MCF 10A (cell line): ENCODE data around the gene CENPW. TPM values are rescaled to one million over a fixed set of nuclear protein-coding genes. Genes with fewer than 3 reads are reported as not detected.

Experiments
- BruUV-seq: library from RNA; stranded (reverse); fragments of 400-500 nt; replicated peaks from 2 replicates; lab custom pipeline; 2021; lab: Mats Ljungman, UMichigan
- CTCF ChIA-PET: fragments of 300-600 bp; sonication (Branson Sonifier 250); formaldehyde crosslinking; extraction: SDS; loops from one replicate; lab custom pipeline; 2021; ENCODE audit warnings: antibody characterized with exemption, inconsistent platforms; lab: Yijun Ruan, JAX
- POLR2A ChIA-PET: fragments of 300-600, 350-650 bp; sonication (Branson Sonifier 250); formaldehyde crosslinking; extraction: SDS; loops from one replicate; lab custom pipeline; 2020; ENCODE audit warnings: antibody characterized with exemption, inconsistent platforms; lab: Yijun Ruan, JAX
- DNase-seq: peaks from one replicate; pipeline ENCODE4 v3.0.0-alpha.2; 2018; ENCODE audit not compliant: unreplicated experiment
- H3K27ac Mint-ChIP-seq: one replicate; pipeline ENCODE4 v1.8.0; 2022; ENCODE audit warnings: mild to moderate bottlenecking, low read depth, mixed read lengths; ENCODE audit not compliant: unreplicated experiment
- H3K27me3 Mint-ChIP-seq: one replicate; pipeline ENCODE4 v1.8.0; 2022; ENCODE audit warnings: mixed read lengths; ENCODE audit not compliant: insufficient read depth, unreplicated experiment
- H3K36me3 Mint-ChIP-seq: one replicate; pipeline ENCODE4 v1.8.0; 2022; ENCODE audit warnings: mild to moderate bottlenecking, moderate library complexity, mixed read lengths; ENCODE audit not compliant: insufficient read depth, unreplicated experiment
- H3K4me1 Mint-ChIP-seq: one replicate; pipeline ENCODE4 v1.8.0; 2022; ENCODE audit warnings: mixed read lengths; ENCODE audit not compliant: insufficient read depth, unreplicated experiment
- H3K4me3 Mint-ChIP-seq: one replicate; pipeline ENCODE4 v1.8.0; 2022; ENCODE audit warnings: mild to moderate bottlenecking, moderate library complexity, mixed read lengths; ENCODE audit not compliant: unreplicated experiment
- H3K9me3 Mint-ChIP-seq: one replicate; pipeline ENCODE4 v1.8.0; 2022; ENCODE audit warnings: mixed read lengths; ENCODE audit not compliant: unreplicated experiment
- intact Hi-C: fragments of 100-400 bp; cut with micrococcal nuclease; formaldehyde crosslinking; loops from 2 replicates; pipeline ENCODE4 v1.14.1; 2022
- total RNA-seq: library from RNA; stranded (reverse); gene quantifications from 2 replicates; pipeline ENCODE4 v1.2.3, GENCODE V29; 2022
- TF ChIP-seq, protein P1 (sequence below): fragments of 200-600 bp; IDR thresholded peaks from one replicate; pipeline ENCODE4 v1.8.0; 2022; ENCODE audit warnings: antibody characterized with exemption, mild to moderate bottlenecking; ENCODE audit not compliant: unreplicated experiment

Gene CENPW
- total RNA-seq, 1 experiment from 2014 or later, result 31.1 TPM

DNA sequence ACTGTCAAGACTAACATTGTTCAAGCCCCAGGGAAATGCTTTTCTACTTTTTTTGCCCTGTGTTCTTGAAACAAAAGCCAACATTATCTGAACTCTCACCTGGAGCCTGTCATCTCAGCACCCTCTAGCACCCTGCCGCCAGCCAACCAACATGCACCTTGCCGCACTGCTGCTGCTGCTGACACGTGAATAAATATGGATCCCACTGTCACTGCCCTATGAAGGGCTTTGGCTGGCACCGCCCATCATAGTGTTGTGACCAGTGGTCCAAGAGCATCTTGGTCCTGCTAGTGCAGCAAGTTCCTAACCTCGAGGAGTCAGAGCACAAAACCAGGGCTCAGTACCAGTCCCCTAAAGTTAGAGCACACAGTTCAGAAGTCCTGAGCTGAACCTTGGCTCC, 41.6 kb downstream of the CENPW start:
- BruUV-seq, result no TSS peak
- CTCF ChIA-PET, result no interaction called here
- POLR2A ChIA-PET, result no interaction called here

DNA sequence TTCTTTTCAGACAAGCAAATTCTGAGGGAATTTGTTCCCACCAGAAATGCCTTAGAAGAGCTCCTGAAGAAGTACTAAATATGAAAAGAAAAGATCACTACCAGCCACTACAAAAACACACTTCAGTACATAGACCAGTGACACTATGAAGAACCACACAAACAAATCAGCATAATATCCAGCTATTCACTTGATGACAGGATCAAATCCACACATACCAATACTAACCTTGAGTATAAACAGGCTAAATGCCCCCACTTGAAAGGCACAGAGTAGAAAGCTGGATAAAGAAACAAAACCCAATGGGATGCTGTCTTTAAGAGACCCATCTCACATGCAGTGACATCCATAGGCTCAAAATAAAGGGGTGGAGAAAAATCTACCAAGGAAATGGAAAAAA, 43.3 kb downstream of the CENPW start:
- no peak overlapping the region for H3K4me3 Mint-ChIP-seq
- BruUV-seq, result no TSS peak
- TF ChIP-seq, protein P1, sequence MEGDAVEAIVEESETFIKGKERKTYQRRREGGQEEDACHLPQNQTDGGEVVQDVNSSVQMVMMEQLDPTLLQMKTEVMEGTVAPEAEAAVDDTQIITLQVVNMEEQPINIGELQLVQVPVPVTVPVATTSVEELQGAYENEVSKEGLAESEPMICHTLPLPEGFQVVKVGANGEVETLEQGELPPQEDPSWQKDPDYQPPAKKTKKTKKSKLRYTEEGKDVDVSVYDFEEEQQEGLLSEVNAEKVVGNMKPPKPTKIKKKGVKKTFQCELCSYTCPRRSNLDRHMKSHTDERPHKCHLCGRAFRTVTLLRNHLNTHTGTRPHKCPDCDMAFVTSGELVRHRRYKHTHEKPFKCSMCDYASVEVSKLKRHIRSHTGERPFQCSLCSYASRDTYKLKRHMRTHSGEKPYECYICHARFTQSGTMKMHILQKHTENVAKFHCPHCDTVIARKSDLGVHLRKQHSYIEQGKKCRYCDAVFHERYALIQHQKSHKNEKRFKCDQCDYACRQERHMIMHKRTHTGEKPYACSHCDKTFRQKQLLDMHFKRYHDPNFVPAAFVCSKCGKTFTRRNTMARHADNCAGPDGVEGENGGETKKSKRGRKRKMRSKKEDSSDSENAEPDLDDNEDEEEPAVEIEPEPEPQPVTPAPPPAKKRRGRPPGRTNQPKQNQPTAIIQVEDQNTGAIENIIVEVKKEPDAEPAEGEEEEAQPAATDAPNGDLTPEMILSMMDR, result no peak
- no peaks in the 10 kb centered on the region for H3K36me3 Mint-ChIP-seq
- no peaks in the 10 kb centered on the region for H3K27me3 Mint-ChIP-seq
- no peak for DNase-seq
- intact Hi-C loops, result no loop called here
- ChIA-PET CTCF (no interaction called here), POLR2A (no interaction called here)
- peaks cover 26% of the 10 kb centered on the region for H3K9me3 Mint-ChIP-seq
- H3K4me1 Mint-ChIP-seq, result no peaks in the 10 kb centered on the region
- H3K27ac Mint-ChIP-seq, result no peak overlapping the region

More for the DNA sequence above, 41.6 kb downstream of the CENPW start:
- Mint-ChIP-seq H3K27me3 (no peaks in the 10 kb centered on the region), H3K4me1 (no peaks in the 10 kb centered on the region), H3K27ac (no peak overlapping the region), H3K4me3 (no peak overlapping the region), H3K9me3 (peaks cover 26% of the 10 kb centered on the region), H3K36me3 (no peaks in the 10 kb centered on the region)
- TF ChIP-seq, protein P1, result no peak
- DNase-seq, result no peak
- intact Hi-C loops, result no loop called here

DNA sequence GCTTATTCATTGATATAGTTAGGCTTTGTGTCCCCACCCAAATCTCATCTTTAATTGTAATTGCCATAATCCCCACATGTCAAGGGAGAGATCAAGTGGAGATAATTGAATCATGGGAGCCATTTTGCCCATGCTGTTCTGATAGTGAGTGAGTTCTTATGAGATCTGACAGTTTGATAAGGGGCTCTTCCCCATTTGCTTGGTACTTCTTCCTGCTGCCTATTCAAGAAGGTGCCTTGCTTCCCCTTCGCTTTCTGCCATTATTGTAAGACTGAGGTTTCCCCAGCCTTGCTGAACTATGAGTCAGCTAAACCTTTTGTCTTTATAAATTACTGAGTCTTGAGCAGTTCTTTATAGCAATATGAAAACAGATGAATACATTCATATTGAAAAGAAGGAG, 45.6 kb downstream of the CENPW start:
- peaks cover 26% of the 10 kb centered on the region for H3K9me3 Mint-ChIP-seq
- H3K4me1 Mint-ChIP-seq, result no peaks in the 10 kb centered on the region
- H3K27ac Mint-ChIP-seq, result no peak overlapping the region
- BruUV-seq, result no TSS peak
- POLR2A ChIA-PET, result no interaction called here
- no peaks in the 10 kb centered on the region for H3K27me3 Mint-ChIP-seq
- CTCF ChIA-PET, result no interaction called here
- TF ChIP-seq, protein P1, result no peak
- no peak overlapping the region for H3K4me3 Mint-ChIP-seq
- intact Hi-C loops, result no loop called here
- no peaks in the 10 kb centered on the region for H3K36me3 Mint-ChIP-seq
- DNase-seq, result no peak

DNA sequence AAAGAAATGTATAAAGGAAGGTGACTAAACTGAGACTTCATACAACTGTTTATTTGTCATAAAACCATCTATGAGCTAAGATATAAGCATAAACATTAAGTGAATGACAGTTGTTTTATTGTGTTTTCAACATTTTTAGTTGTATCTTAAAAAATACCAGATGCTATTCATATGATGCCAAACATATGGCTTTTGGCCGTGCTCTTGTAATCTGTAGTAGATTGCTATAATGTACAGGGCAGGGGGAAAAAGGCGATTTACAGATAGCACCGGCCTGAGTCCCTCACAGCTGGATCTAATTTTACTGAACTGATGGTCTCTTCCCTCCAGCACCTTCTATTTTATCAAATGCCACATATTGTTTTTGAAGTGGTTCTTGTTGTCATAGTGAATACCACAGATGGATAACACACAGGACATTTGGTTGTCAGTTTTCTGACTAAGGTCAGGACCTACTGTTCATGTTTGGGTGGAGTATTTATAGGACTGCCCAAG, 48.2 kb downstream of the CENPW start:
- Mint-ChIP-seq H3K27ac (no peak overlapping the region), H3K9me3 (peaks cover 8% of the 10 kb centered on the region), H3K36me3 (no peaks in the 10 kb centered on the region), H3K4me1 (no peaks in the 10 kb centered on the region), H3K4me3 (no peak overlapping the region), H3K27me3 (no peaks in the 10 kb centered on the region)
- DNase-seq, result no peak
- ChIA-PET POLR2A (no interaction called here), CTCF (no interaction called here)
- intact Hi-C loops, result no loop called here
- no TSS peak for BruUV-seq
- TF ChIP-seq, protein P1, result no peak
